CD4-positive, alpha-beta T cell treated with Interleukin-15 for 1 hour (primary cell): ENCODE measurements around the gene ZNF669.

ENCODE experiments used
- DNase-seq: peaks from one replicate; pipeline ENCODE4 v3.0.0-alpha.2; 2020

Gene ZNF669

GRCh38 chr1:247110627-247111258, 6.6 kb upstream of the ZNF669 start:
- no peak for DNase-seq

- no peak for DNase-seq
Measured at GRCh38 chr1:247107694-247108093, 3.5 kb upstream of the ZNF669 start.

DNA sequence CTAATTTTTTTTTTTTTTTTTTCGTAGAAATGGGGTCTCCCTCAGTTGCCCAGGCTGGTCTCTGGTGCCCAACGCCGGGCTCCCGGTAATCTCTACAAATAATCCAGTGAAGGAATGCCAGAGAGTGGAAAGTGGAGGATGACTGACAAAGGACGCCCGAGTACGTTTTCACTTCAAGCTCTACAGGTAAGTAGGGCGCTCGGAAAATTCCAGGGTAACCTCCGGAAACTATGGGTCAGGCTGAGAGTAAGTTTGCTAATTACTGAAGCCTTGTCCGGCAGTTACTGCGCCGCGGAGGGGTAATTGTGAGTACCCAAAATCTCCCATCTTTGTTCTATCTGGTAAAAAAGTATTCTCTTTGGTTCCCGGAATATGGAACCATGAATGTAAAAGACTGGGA, 1.8 kb upstream of the ZNF669 start:
- no peak for DNase-seq

DNA sequence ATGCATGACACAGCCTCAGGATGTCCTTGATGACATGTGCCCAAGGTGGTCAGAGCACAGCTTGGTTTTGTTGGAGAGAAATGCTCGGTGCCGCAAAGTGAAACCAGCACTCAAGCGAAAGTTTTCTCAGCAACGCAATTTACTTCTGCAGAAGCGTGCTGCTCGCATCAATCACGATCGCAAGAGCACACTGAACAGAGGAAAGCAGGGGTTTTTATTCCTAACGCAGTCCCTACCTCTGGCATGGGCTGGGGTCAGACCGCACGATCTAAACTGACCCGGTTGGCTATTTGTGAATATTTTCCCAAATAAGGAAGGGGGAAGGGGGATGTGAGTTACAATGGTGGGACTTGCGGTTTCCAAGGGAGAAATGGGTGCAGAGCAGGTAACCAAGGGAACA, 809 bp upstream of the ZNF669 start:
- no peak for DNase-seq

- DNase-seq, result no peak
Measured at GRCh38 chr1:247102381-247102780, 1.8 kb downstream of the ZNF669 start.

DNA sequence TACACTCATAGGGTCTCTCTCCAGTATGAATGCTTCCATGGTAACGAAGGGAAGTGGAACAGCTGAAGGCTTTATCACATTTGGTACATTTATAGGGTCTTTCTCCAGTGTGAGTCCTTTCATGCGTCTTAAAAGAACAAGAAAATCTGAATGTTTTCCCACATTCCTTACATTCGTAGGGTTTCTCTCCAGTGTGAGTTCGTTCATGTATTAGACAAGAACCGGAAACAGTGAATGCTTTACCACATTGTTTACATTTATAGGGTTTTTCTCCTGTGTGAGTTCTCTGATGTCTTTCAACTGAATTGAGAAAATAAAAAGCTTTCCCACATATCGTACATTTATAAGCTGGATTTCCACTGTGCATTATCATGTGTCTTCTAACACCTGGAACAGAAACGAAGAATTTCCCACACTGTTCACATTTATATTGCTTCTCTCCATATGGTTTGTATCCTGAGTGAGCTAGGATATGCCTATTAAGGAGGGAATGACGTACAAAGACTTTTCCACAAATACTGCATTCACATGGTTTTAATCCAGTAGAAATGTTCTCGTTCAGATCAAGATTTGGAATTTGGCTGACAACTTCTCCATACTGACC, 3.4 kb downstream of the ZNF669 start:
- no peak for DNase-seq

GRCh38 chr1:247096958-247097357, 7.2 kb downstream of the ZNF669 start:
- no peak for DNase-seq

- DNase-seq, result no peak
Measured at GRCh38 chr1:247096544-247096943, 7.6 kb downstream of the ZNF669 start.

- DNase-seq, result no peak
Measured at GRCh38 chr1:247096112-247096511, 8.0 kb downstream of the ZNF669 start.

- DNase-seq, result no peak
Measured at GRCh38 chr1:247090455-247090854, 13.7 kb downstream of the ZNF669 start.

DNA sequence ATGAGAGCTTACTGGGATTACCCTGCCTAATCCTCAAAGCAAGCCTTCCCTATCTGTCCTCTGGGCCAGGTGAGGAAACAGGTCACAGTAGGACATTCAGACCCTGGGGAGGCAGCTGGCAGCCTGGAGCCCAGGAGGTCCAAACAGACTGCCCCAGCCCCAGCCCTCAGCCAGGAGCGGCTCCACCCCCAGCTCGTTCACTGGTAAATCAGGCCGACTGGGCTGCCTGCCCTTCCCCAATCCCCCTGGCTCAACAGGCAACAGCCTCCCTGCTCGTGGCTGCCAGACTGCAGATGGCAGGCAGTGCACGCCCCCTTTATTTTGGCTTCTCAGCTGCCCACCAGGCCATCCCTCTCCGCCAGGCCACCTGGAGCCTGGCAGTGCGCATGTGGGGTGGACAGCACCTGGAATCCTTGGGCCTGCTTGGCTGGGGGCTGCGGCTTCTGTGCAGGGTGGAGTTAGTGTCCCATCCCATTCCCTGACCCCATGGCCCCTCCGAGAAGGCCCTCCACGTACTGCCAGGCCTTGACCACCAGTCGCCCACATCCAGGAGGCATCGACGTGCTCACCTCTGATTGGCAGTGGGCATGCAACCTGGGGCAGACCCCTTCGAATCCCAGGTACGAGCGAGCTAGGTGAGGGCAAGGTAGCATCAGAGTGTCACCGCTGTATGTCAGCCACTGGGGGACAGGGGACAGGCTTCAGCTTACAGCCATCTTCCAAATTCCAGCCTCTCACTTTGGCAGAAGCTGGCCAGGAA, 14.4 kb downstream of the ZNF669 start:
- DNase-seq, result no peak

- DNase-seq, result no peak
Measured at GRCh38 chr1:247088967-247089366, 15.2 kb downstream of the ZNF669 start.

- DNase-seq, result no peak
Measured at GRCh38 chr1:247087256-247087655, 16.9 kb downstream of the ZNF669 start.

GRCh38 chr1:247085310-247085709, 18.8 kb downstream of the ZNF669 start:
- DNase-seq, result no peak

DNA sequence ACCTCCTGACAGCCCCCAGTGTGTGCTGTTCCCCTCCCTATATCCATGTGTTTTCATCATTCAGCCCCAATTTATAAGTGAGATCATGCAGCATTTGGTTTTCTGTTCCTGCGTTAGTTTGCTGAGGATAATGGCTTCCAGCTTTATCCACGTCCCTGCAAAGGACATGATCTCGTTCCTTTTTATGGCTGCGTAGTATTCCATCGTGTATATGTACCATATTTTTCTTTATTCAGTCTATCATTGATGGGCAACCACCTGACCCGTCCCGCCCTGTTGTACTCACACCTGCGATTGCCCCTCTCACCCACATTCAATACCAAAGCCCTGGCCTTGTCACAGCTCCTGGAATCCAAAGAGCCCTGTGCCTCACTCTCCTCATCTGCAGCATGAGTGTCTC, 19.4 kb downstream of the ZNF669 start:
- no peak for DNase-seq

GRCh38 chr1:247079141-247079874, 24.8 kb downstream of the ZNF669 start:
- no peak for DNase-seq

DNA sequence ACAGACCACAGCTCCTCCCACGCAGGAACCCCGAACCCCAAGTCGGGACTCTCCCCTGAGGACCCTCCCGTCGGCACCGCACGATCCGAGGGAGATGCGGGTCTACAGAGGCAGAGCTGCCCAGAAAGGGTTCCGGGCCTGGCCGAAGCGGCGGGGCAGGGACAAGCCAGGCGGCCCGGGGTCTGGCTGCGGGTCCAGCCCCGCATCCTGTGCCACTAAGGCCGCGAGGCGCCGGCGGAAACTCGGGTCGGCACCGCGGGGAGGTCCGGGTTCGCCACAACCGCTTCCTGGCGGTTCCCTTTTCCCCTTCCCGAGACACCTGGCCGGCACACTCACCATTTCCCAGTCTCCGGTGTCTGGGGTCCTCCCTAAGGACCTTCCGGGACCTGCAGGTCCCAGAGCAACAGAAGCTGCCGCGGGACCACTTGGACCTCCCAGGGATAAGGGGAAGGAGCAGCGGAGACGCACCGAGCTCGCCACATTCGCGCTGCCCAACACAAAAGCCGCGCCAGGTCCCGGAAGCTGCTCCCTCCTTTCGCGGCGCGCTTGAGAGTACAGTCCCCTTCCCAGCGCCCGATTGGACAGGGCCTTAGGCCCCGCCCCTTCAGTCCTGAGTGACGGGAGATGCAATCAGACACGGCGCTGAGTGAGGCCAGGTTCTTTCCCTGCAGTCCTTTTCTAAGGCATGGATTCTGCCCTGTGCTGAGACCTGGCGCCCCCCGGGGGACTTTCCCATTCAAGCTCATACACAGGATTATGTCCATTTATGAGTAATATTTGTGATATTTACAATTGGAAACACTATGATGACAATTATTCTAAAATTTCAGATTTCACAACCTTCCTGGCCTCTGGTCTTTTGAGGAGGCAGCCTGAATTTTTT, 25.7 kb downstream of the ZNF669 start, which contains the start of gene ZNF670:
Gene ZNF670 (minus strand): TSS at position 554 of the 883 bp plus-strand sequence. CDS start 215 bp downstream, at position 339.
- DNase-seq, result peak; percentile 83

GRCh38 chr1:247077876-247078257, 26.3 kb downstream of the ZNF669 start:
- no peak for DNase-seq

- no peak for DNase-seq
Measured at GRCh38 chr1:247077213-247077612, 26.9 kb downstream of the ZNF669 start.

GRCh38 chr1:247070645-247071044, 33.5 kb downstream of the ZNF669 start:
- DNase-seq, result no peak

- DNase-seq, result no peak
Measured at GRCh38 chr1:247064304-247064703, 39.9 kb downstream of the ZNF669 start.

DNA sequence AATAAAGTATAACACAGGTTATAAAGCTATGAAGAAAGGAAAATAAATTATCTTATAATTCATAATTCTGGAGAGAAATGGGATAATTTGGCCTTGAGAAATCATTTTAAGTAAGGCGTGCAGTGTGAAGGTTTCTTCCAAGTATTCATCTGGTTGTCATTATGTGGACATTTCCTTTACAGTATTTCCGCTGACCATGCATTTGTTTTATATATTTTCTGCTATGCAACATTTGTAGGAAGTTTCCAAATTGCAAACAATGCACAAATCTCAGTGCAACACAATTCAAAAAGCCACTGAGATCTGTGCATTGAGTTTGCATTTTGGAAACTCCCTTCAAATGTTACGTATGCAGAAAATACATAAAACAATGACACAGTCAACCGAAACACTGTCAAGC, 43.4 kb downstream of the ZNF669 start:
- no peak for DNase-seq
